Stimulated activated CD4-positive, alpha-beta T cell treated with anti-CD3 and anti-CD28 coated beads, TNF-alpha, amount 100 ng/mL, for 48 hours (primary cell): ENCODE measurements around the gene OTUB1.

ENCODE experiments used
- DNase-seq, 3 donors: peaks; one replicate each; pipeline ENCODE4 v3.0.0-alpha.2; 2020; ENCODE audit warnings: low read depth in 3 of 3

Gene OTUB1

GRCh38 chr11:63974259-63975143 is 11.7 kb upstream of the OTUB1 start, which contains the start of gene COX8A:
TSS of gene COX8A (plus strand) at chr11:63974620. CDS start at chr11:63974681, 61 bp downstream.
- peak; percentile 91 to 95 (median 91) for DNase-seq

DNA sequence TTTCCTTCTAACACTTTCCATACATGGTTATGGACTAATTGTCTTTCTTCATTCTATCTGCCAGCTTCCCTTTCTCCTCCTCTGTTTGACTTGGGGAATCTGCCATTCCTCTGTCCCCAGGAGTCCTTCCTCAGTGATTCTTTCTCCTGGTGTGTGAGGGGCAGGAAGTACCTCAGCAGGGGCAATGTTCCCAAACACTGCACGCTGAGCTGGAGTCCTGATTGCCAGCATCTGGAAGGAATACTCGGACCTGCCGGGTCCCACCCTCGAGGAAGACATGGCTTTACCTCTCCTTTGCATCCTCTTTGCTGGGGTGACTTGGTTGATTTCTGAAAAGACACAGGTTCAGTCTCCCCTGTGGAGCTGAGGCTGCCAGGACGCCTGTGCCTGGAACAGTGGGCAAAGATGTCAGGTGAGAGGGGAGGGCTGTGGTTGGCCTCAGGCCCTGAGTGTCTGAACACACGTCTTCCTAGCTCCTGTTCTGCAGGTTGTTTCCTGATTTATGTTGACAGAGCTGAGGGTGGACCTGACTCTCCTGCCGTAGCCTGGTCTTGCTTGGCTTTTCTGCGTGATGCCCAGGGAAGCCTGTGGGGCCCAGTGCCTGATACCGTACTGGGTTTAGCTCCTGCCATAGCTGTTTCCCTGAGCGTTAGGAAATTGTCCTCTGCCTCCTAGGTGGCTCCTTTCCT is 7.5 kb upstream of the OTUB1 start:
- no peak for DNase-seq

- DNase-seq = no peak
These were observed 6.8 kb upstream of the OTUB1 start for GRCh38 chr11:63979426-63979825.

DNA sequence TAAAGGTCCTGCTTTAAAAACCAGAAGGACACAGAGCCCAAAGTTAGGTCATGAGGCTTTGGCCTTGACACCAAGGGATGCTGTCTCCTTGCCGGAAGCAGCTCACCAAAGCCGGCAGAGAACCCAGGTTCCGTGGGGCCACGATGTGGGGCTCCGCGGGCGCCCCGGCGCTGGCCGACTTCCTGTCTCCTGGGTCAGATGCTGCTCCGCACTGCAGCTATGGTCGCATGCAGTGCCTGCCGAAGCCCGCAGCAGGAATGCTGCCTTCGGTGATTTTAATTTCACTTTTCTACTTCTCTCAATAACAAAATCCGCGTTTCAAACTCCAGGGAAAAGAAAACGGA is 454 bp upstream of the OTUB1 start:
- peak; percentile 41 to 65 (median 56) for DNase-seq

DNA sequence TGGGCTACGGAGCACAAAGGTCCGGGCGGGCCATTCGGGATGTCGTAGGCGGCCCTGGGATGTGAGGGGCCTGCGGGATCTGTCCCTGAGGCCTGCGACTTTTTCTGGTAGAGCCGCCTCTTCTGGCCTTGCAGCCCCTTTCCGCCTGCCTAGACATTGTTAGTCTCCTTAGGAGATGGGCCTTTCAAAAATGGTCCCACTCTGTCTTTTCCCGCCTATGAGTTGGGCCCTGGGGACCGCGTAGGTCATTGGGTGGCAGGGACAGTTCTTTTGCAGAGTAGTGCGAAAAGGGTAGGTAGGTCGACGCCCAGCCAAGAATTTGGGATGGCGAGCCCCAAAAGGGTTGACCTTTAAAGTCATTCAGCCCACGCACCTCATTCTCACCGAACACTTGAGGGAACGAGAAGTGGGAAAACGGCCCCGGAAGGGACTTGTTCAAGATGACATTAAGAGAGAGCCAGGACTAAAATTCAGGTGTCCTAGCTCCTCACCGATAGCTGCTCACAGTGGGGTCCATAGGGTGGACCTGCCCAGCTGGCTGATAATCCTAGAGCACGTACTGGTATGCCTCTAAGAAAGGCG is 785 bp downstream of the OTUB1 start:
- no peak for DNase-seq

- DNase-seq = no peak
These were observed 5.3 kb downstream of the OTUB1 start for GRCh38 chr11:63991558-63991957.

DNA sequence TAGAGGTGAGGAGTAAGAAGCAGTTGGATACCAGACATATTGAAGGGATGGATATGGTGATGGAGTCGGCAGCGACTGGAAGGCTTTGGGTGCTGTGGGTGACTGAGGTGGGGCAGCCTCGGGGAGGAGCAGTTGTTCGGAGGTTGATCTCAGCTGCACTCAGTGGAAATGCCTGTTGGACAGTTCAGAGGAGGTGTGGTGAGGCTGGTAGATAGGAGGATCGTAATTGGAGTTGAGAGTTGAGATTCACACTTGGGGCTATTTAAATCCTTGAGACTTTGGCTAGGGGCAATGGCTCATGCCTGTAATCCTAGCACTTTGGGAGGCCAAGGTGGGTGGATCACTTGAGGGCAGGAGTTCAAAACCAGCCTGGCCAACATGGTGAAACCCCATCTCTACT is 6.9 kb downstream of the OTUB1 start:
- no peak for DNase-seq

GRCh38 chr11:63993993-63994392 is 7.8 kb downstream of the OTUB1 start:
- DNase-seq = no peak

DNA sequence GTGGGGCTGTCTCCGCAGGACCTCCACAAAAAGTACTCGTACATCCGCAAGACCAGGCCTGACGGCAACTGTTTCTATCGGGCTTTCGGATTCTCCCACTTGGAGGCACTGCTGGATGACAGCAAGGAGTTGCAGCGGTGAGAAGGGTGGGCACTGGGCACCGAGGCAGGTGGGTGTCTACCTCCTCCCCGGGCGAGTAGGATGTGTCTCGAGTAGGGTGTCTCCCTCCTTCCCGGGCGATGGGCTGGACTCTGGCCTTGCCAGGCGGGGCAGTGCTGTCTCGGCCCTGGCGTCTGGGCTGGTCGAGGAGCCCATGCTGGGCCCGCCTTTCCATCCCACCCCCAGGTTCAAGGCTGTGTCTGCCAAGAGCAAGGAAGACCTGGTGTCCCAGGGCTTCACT is 10.3 kb downstream of the OTUB1 start:
- DNase-seq = no peak

- no peak for DNase-seq
These were observed 11.0 kb downstream of the OTUB1 start for GRCh38 chr11:63997104-63997700.

DNA sequence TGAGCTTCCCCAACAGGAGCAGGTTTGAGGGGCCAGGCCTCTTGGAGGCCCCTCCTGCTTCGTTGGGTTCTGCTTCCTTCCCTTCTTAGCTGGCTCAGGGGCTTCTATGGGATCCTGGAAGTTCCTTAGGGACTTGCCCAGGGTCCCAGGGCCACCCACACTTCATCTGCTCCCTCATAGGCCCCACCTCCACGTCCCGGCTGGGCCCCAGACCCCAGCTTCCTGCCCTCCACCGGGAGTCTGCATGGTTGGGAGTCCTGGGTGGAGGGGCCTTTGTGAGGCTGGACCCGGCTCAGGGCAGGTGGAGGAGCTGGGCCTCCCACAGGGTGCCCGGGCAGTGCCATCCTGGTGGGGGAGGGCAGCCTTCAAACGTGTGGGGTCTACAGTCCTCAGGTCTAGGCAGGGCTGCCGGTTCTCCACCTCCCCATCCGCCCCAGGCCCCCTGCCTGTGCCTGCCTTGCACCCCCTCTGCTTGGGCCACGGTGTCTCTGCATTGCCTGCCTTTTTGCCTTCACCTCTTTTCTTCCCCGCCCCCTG is 11.6 kb downstream of the OTUB1 start:
- no peak for DNase-seq

DNA sequence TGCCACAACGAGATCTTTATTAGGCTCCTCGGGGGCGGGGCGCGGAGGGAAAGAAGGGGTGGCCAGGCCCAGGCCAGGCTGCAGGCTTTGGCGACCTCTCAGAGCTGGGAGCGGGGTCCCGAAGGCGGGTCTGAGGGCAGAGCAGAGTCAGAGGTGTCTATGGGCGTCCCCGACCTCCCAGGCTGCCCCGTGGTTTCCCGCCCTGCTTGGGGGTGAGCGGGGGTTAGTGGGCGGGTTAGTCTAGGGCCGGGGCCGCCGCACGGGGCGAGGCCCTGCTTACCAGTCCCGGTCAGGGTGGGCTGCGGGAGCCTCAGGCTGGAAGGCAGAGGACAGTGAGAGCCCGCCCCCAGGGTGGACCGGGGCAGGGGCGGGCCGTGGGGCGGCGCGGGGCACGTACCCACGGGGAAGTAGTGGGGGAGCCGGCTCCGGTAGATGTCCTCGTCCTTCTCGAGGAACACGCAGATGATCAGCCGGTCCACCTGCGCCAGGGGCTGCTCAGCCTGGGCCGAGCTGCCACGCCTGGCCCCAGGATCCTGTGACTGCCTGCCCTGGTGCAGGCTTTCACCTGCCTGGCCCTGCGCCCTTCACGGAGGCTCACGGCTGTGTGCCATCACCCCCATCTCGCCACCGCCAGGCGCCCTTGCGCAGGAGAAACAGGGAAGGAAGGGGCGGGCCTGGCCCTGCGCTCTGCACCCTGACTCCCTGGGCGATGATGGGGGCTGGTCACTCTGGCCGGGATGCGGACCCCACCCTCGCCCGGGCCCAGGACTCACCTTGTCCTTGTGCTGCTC is 12.5 kb downstream of the OTUB1 start:
- no peak for DNase-seq

- DNase-seq = peak in 2 of 3 donors; percentile 38 to 63
These were observed 13.2 kb downstream of the OTUB1 start for GRCh38 chr11:63999349-64000025.

DNA sequence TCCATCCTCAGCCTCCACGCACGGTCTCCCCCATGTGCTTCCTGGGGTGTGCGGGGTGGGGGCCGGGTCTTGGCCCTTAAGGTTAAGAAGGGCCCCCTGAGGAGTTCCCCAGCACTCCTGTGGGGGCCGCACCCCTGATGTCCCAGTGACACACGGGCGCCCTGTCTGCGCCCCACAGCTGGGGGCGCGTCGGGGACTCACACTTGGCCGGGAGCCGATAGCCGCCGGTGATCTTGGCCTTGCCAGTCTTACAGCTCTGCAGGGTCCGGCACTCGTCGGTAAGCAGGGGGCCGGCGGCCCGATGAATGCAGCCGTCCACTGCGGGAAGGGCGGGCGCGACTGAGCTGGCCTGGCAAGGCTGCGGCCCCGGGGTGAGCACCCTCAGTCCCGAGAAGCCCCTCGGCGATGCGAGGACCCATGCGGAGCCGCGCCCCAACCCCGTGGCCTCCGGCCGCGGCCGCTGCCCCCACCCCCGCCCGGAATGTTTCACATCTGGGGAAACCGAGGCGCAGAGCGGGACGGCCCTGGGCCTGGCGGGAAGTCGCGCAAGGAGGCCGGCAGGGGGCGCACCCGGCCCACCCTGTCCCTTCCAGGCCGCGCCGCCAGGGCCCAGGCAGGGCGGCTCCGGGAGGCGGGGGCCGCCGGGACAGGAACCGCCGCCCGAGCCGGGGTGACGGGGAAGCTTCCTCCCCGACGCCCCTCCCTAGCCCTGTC is 13.9 kb downstream of the OTUB1 start:
- peak; percentile 38 to 64 (median 46) for DNase-seq

- DNase-seq = no peak
These were observed 14.7 kb downstream of the OTUB1 start for GRCh38 chr11:64000740-64001483.

DNA sequence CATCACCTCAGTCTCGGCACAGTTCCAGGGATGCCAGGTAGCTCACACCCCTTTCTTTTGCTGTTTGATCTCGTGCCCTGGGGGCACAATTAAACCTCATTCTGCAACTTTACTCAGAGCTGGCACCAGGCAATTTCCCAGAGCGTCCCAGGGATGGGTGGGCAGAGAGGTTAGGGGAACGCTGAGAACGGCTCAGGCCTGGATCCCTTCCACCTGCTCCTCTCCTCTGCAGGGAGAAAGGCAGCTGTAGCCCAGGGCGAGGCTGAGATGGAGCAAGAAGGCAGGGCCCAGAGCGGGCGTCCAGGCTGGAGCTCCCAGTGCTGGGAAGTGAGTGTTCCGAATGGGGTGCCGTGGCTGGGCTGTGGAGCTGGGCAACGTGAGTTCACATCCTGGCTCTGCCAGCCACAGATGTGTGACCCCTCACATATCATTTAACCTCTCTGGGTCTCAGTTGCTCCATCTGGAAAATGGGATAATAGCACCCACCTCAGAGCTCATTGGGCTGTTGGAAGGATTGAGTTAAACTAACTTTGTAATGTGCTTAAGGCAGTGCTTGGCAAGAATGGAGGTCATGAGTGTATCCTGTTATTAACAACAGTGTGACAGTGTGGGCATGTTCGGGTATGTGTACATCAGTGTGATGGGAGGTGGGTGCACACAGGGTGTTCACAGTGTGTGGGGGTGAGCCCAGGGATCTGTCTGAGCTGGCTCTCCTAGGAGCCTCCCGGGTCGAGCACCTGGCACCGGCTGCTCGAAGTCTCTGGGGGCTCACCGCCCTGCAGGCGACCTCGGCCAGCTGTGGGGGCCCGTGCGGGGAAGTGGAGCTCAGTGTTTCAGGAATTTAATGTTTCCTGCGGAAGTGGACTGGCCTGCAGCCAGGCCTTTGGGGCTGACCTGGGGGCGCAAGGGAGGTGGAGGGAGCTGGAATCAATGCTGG is 15.5 kb downstream of the OTUB1 start:
- no peak for DNase-seq

DNA sequence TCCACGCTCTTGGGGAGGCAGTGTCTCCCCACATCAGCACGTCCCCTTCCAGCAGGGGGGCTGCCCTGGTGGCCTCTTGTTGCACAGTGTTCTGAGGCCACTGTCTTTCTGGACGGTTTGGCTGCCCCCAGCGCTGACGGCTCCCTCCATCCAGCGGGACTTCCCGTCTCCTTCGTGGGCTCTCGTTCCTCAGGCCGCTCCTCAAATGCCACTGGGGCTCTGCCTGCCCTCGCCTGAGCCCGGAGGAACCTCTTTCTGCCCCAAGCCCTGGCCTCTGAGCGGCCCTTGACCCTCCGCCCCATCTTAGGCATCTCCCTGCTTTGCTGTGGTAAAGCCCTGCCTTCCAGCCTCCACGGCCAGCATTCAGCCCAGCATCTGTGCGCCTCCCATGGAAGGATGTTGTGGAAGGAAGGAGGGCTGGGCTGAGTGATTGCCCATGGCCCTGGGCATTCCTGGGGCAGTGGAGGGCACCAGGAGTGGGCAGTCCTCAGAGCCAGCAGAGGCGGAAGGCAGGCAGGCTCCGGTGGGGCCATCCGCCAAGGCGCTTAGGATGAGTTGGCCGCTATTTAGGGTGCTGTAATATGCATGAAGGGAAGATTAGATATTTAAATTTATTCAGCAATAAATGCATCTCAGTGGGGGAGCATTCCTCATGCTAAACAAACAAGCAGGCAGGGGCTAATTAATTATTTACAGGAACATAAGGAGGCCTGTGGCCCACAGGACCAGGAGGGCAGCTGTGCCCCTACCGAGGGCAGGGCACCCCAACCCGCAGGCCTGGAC is 17.8 kb downstream of the OTUB1 start:
- no peak for DNase-seq
